Lower leg skin (tissue), 3 donors: ENCODE measurements around the gene SDK2.

Experiments used
- POLR2A ChIP-seq, 2 donors: fragments of 450-650 bp; IDR thresholded peaks; one replicate each; pipeline ENCODE4 v1.6.1; 2016 to 2017; ENCODE audit warnings: antibody characterized with exemption in 2 of 2, mild to moderate bottlenecking in 1 of 2, moderate library complexity in 1 of 2
- TF ChIP-seq, protein P1 (sequence below), 3 donors: fragments of 450-650 bp; IDR thresholded peaks; one replicate each; pipeline ENCODE4 v1.5.1; 2016; ENCODE audit warnings: antibody characterized with exemption in 3 of 3, mild to moderate bottlenecking in 3 of 3, moderate library complexity in 2 of 3

DNA sequence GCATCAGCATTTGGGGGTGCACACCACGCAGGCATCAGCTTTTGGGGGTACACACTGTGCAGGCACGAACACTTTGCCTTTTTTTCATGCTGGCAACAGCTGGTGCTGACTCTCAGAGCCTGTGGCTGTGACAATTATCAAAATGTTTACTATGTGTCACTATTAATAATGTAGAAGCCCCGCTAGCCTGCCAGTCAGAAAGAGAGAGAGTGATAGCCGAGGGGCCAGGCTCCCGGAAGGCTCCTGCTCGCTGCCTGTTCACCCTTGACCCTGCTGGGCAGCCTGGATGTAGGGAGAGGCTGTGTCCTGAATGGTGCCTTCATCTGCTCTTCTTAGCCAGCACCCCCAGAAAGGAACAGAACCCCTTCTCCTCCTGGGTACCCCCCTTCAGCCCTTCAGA is 61.9 kb downstream of the SDK2 start:
- TF ChIP-seq, protein P1, sequence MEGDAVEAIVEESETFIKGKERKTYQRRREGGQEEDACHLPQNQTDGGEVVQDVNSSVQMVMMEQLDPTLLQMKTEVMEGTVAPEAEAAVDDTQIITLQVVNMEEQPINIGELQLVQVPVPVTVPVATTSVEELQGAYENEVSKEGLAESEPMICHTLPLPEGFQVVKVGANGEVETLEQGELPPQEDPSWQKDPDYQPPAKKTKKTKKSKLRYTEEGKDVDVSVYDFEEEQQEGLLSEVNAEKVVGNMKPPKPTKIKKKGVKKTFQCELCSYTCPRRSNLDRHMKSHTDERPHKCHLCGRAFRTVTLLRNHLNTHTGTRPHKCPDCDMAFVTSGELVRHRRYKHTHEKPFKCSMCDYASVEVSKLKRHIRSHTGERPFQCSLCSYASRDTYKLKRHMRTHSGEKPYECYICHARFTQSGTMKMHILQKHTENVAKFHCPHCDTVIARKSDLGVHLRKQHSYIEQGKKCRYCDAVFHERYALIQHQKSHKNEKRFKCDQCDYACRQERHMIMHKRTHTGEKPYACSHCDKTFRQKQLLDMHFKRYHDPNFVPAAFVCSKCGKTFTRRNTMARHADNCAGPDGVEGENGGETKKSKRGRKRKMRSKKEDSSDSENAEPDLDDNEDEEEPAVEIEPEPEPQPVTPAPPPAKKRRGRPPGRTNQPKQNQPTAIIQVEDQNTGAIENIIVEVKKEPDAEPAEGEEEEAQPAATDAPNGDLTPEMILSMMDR (IDR thresholded peaks at IDR 0.05), result no peak
- TF ChIP-seq POLR2A (IDR thresholded peaks at IDR 0.05), result no peak
